ENCODE results near the gene LITAFD.

Gene LITAFD

GRCh38 chr16:8847623-8848022, 34.5 kb upstream of the LITAFD start:
- in situ Hi-C loops (cut with MboI; ENCODE audit: low sequenced_read_pairs, unreplicated experiment) = no loop called here

GRCh38 chr16:8848231-8848938, 33.8 kb upstream of the LITAFD start:
- in situ Hi-C loops (cut with MboI; ENCODE audit: low sequenced_read_pairs, unreplicated experiment) = no loop called here
- DNase-seq (ENCODE audit: low spot score) = peak; percentile 16
- TF ChIP-seq CTCF (IDR thresholded peaks at IDR 0.05; ENCODE audit: borderline replicate concordance, control extremely low read depth, extremely low read depth, insufficient read depth, missing control alignments) = no peak

More at GRCh38 chr16:8847623-8848022, 34.5 kb upstream of the LITAFD start:
- TF ChIP-seq CTCF (IDR thresholded peaks at IDR 0.05; ENCODE audit: borderline replicate concordance, control extremely low read depth, extremely low read depth, insufficient read depth, missing control alignments) = no peak
- peak; percentile 10 for DNase-seq (ENCODE audit: low spot score)

- peak; percentile 27 for DNase-seq (ENCODE audit: low spot score)
- TF ChIP-seq CTCF (IDR thresholded peaks at IDR 0.05; ENCODE audit: borderline replicate concordance, control extremely low read depth, extremely low read depth, insufficient read depth, missing control alignments) = no peak
- in situ Hi-C loops (cut with MboI; ENCODE audit: low sequenced_read_pairs, unreplicated experiment) = no loop called here
Observed at GRCh38 chr16:8848939-8849391, 33.2 kb upstream of the LITAFD start.

- DNase-seq (ENCODE audit: low spot score) = peak; percentile 19
- no peak for TF ChIP-seq CTCF (IDR thresholded peaks at IDR 0.05; ENCODE audit: borderline replicate concordance, control extremely low read depth, extremely low read depth, insufficient read depth, missing control alignments)
- in situ Hi-C loops (cut with MboI; ENCODE audit: low sequenced_read_pairs, unreplicated experiment) = no loop called here
Observed at GRCh38 chr16:8849411-8850011, 32.6 kb upstream of the LITAFD start.

- peak; percentile 34 for DNase-seq (ENCODE audit: low spot score)
- in situ Hi-C loops (cut with MboI; ENCODE audit: low sequenced_read_pairs, unreplicated experiment) = no loop called here
- no peak for TF ChIP-seq CTCF (IDR thresholded peaks at IDR 0.05; ENCODE audit: borderline replicate concordance, control extremely low read depth, extremely low read depth, insufficient read depth, missing control alignments)
Observed at GRCh38 chr16:8850279-8850885, 31.8 kb upstream of the LITAFD start.

GRCh38 chr16:8851761-8852403, 30.3 kb upstream of the LITAFD start:
- DNase-seq (ENCODE audit: low spot score) = peak; percentile 21
- no peak for TF ChIP-seq CTCF (IDR thresholded peaks at IDR 0.05; ENCODE audit: borderline replicate concordance, control extremely low read depth, extremely low read depth, insufficient read depth, missing control alignments)
- in situ Hi-C loops (cut with MboI; ENCODE audit: low sequenced_read_pairs, unreplicated experiment) = no loop called here
